Inflammatory macrophage (primary cell): ENCODE data around the gene PRSS22.

Experiments used
- DNase-seq, 2 donors: peaks; one replicate each; pipeline ENCODE4 v3.0.0-alpha.2; 2020 to 2022

The PRSS22 gene

GRCh38 chr16:2828521-2828840, 29.5 kb downstream of the PRSS22 start:
- no peak for DNase-seq

GRCh38 chr16:2827831-2828520, 30.0 kb downstream of the PRSS22 start:
- no peak for DNase-seq

- DNase-seq = no peak
Observed at GRCh38 chr16:2827374-2827791, 30.6 kb downstream of the PRSS22 start.

- no peak for DNase-seq
Observed at GRCh38 chr16:2826591-2827373, 31.2 kb downstream of the PRSS22 start.

GRCh38 chr16:2825906-2826305, 32.1 kb downstream of the PRSS22 start:
- no peak for DNase-seq

GRCh38 chr16:2825049-2825742, 32.8 kb downstream of the PRSS22 start:
- DNase-seq = no peak

- no peak for DNase-seq
Observed at GRCh38 chr16:2824626-2825025, 33.3 kb downstream of the PRSS22 start.

GRCh38 chr16:2822496-2822895, 35.5 kb downstream of the PRSS22 start:
- DNase-seq = peak; percentile 27 to 55

GRCh38 chr16:2822158-2822495, 35.8 kb downstream of the PRSS22 start:
- DNase-seq = no peak

GRCh38 chr16:2821487-2822157, 36.3 kb downstream of the PRSS22 start:
- no peak for DNase-seq

- no peak for DNase-seq
Observed at GRCh38 chr16:2820836-2821486, 37.0 kb downstream of the PRSS22 start.

- DNase-seq = no peak
Observed at GRCh38 chr16:2819939-2820835, 37.8 kb downstream of the PRSS22 start.

GRCh38 chr16:2819179-2819938, 38.6 kb downstream of the PRSS22 start:
- DNase-seq = no peak

- DNase-seq = no peak
Observed at GRCh38 chr16:2818272-2818876, 39.6 kb downstream of the PRSS22 start.

GRCh38 chr16:2817340-2818271, 40.4 kb downstream of the PRSS22 start:
- DNase-seq = peak in 1 of 2 donors; percentile 1

- DNase-seq = peak in 1 of 2 donors; percentile 4
Observed at GRCh38 chr16:2816751-2817339, 41.1 kb downstream of the PRSS22 start, which contains the start of gene PRSS21. PRSS21 (plus strand) TSS chr16:2817237; CDS start chr16:2817269, 32 bp downstream.

GRCh38 chr16:2815299-2815771, 42.6 kb downstream of the PRSS22 start:
- peak; percentile 12 to 79 for DNase-seq

GRCh38 chr16:2814551-2815298, 43.2 kb downstream of the PRSS22 start:
- no peak for DNase-seq
